Stimulated activated CD8-positive, alpha-beta memory T cell treated with anti-CD3 and anti-CD28 coated beads, Interleukin-12 subunit alpha, Interleukin-12 subunit beta, amount 100 ng/mL, for 1 hour (primary cell): Measurements from ENCODE around the gene AAMP.

Experiments used
- DNase-seq: peaks from one replicate; pipeline ENCODE4 v3.0.0-alpha.2; 2020; ENCODE audit warnings: low read depth

Gene AAMP

DNA sequence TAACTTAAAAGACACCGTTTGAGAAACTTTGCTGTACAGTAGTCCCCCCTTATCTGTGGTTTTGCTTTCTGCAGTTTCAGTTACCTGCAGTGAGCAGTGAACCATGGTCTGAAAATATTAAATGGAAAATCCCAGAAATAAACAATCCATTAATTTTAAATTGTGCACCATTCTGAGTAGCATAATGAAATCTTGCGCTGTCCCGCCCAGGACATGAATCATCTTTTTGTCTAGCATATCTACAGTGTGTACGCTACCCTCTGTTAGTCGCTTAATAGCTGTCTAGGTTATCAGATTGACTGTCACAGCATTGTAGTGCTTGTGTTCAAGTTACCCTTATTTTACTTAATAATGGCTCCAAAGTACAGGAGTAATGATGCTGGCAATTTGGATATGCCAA is 46.9 kb downstream of the AAMP start:
- DNase-seq: no peak

DNA sequence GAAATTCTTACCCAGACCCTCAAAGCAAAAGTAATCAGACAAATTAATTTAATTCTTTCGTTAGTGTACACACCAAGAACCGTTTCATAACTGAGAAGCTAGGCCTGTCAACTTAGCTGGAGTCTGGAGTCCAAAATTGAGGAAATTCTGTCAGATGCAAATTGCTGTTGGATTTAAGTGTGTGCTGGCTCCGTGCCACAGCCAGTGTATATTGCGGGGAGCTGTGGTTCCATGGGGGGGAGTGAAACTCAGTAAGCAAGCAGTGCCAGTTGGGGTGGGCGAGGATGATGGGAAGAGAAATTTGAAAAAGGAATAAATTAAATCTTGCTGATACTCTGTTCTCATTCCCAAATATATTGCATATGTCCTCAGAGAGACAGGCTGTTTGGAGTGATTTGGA is 48.9 kb downstream of the AAMP start:
- no peak for DNase-seq

DNA sequence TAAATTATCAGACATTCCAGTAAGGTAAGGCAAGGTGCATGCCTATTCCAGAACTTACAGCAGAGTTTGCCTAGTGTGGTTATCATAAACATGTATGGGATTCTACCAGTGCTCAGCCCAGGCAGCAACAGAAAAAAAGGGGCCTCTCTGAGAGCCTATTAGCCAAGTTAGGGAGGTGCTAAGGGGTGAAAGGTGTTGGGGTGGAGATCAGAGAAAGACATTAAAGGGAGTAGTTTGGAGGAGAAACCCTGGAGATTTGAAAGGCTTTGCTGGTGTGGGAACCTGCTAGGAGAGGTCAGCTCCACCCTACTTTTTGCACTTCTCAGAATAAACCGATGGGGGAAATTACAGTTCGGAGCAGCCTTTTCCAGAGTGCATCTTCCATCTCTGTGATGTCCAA is 50.0 kb downstream of the AAMP start:
- DNase-seq: no peak

DNA sequence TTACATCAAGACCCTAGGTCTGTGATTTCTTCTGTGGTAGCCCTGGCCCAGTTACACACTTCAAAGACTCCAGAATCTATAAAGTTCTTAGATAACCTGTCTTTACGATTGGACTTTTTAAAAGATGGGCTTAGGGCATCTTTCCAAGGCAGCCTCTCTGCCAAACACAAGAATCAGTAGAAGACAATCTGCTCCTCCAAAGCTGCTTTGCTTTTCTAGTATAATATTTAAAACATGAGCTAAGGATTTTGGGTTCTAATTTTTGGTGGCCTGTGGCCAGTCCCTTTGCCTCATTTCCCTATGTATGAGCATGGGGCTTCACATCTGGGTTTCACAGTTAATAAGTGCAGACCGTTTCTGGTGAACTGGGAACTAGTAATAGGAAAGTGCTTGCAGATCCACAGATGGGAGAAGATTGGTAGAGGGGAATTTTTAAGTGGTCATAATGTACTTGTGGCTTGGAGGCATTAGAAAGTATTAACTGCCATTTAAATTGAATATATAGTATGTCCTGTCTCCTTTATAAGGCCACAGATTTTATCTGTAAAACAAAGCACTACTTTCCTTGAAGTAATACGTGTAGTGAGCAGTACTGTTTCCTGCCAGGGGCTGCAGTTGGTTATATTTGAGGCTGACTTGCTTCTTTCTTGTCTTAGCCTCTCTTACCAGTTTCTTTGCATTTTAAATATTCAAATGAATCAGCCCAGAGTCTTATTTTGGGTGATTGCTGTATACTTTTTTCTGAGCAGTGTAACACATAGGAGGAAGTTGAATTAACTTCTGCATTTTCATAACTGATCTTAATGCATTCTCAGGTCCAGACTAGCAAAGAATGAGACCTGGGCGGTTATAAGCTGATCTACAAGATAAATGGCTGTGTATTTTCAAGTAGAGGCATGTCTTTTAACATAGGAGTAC is 51.4 kb downstream of the AAMP start:
- no peak for DNase-seq

DNA sequence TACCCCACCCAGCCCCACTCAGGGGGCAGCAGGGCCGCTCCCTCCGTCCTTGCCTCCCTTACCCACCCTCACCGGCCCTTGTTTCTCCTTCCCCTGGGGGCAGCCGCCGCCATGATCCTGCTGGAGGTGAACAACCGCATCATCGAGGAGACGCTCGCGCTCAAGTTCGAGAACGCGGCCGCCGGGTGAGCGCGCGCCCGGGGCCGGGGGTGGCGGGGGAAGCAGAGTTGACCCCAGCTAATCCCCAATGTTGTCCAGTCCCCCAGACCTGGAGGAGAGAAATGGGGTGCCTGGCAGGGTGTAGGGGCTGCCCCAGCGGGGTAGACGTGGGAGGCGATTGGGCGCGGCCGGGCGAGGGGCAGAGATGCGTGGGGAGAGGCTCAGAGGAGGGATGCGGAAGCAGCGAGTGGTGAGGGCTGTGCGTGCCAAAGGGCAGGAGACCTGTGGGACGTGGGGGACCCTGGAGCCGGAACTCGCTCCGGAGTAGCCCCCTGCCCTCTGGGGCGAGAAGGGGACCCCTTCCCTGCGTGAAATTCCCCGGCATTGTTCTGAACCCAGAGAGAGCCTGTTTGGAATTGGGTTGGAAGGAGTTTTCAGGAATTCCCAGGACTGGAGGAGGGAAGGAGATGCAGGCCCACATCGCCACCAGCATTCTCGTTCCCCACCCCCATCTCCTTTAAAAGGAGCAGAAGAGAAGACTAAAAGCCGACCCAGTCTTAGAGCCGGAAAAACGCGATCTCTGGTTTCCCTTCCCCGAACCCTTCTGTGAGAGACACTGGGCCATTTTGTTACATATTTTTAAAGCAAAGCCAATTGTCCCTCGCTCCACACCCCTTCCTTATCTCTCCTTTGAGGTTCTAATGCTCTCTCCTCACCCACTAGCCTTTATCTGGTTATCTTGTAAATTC is 52.3 kb downstream of the AAMP start:
- DNase-seq: peak; percentile 56

DNA sequence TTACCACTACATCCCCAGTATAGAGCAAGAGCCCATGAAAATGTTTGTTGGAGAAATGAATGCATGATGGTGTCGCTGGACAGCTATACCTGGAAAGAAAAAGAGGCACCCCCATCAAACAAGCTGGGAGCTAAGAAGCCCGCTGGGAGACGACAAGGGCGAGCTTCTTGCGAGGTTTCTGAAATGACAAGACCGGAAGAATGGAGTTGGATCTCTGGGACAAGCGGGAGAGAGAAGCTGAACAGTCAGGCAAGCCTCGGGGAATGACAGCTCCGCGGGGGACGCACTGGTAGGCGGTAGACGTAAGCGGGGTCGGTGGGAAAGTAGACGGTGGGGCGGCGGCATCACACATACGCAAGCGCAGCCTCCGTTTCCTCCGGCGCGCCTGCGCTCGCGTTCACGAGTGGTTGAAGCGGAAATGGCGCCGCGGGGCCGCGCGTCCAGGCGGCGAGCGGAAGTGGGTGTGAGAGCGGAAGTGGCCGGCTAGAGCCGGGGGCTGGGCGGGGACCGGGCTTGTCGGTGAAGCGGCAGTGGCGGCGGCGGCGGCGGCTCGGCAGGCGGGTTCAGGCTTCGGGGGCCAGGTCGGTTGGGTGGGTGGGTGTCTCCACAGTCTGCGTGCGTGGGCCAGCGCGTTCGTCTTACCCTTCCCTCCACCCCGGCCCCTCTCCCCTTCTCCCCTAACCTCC is 53.1 kb downstream of the AAMP start, which contains the start of gene ARPC2:
TSS of gene ARPC2 (plus strand) at position 516 of the 686 bp plus-strand sequence. CDS start 282 bp downstream, outside the sequence.
- DNase-seq: peak; percentile 91

DNA sequence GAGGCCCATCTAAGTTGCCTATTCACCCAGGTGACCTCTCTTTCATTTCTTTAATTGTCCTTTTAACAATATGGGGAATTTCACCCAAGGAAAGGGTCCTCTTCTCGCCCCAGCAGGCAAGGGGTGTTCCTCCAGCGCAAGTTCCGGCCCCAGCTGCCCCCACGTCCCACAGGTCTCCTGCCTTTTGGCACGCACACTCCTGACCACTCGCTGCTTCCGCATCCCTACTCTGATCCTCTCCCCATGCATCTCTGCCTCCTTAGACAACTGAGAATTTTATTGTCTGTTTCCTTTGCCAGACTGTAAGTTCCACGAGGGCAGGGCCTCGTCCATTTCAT is 53.6 kb downstream of the AAMP start:
- DNase-seq: no peak
